Activated naive CD4-positive, alpha-beta T cell treated with anti-CD3 and anti-CD28 coated beads for 36 hours (primary cell): ENCODE data around the gene KIF26B. TPM values are rescaled to one million over a fixed set of nuclear protein-coding genes. Genes with fewer than 3 reads are reported as not detected.

Experiments
- CTCF ChIA-PET: fragments of 350-600 bp; sonication (Branson Sonifier 250); formaldehyde crosslinking; loops from one replicate; lab custom pipeline; 2021; ENCODE audit warnings: antibody characterized with exemption; lab: Charles Lee
- DNase-seq: peaks from one replicate; pipeline ENCODE4 v3.0.0-alpha.2; 2020
- H3K27ac Mint-ChIP-seq: one replicate; pipeline ENCODE4 v1.8.0; 2021; ENCODE audit warnings: mild to moderate bottlenecking, mixed read lengths
- H3K27me3 Mint-ChIP-seq: one replicate; pipeline ENCODE4 v1.8.0; 2021; ENCODE audit warnings: low read depth, mixed read lengths
- H3K36me3 Mint-ChIP-seq: one replicate; pipeline ENCODE4 v1.8.0; 2021; ENCODE audit warnings: low read depth, mixed read lengths
- H3K4me1 Mint-ChIP-seq: one replicate; pipeline ENCODE4 v1.8.0; 2021; ENCODE audit warnings: low read depth, mixed read lengths
- H3K4me3 Mint-ChIP-seq: one replicate; pipeline ENCODE4 v1.8.0; 2021; ENCODE audit warnings: mild to moderate bottlenecking, moderate library complexity, mixed read lengths
- H3K9me3 Mint-ChIP-seq: one replicate; pipeline ENCODE4 v1.8.0; 2021; ENCODE audit warnings: mixed read lengths
- intact Hi-C: fragments of 100-400 bp; cut with micrococcal nuclease; formaldehyde crosslinking; loops from one replicate; pipeline ENCODE4 v1.15.1; 2023
- total RNA-seq, 2 experiments: library from RNA; stranded (reverse); gene quantifications; one replicate each; pipeline ENCODE4 v1.2.3, GENCODE V29; 2021

KIF26B gene
- total RNA-seq, 2 experiments from 2014 or later, result 0.05 TPM; not detected in 1

DNA sequence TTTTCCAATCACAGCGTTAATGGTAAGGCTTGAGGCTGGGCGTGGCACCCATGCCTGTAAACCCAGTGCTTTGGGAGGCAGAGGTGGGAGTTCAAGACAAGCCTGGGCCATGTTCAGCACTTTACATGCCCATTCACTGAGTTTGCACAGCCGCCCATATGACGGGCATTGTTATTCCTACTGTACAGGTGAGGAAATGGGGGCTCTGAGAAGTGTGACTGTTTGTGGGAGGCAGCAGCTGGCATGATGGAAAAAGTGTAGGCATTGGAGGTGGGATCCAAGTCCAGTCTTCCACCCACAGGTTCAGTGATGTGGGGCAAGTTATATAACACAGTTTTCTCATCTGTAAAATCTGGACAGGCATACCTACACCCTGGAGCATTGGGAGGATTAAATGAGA is 445.9 kb downstream of the KIF26B start:
- Mint-ChIP-seq H3K27me3 (peaks cover 4% of the 10 kb centered on the region), H3K27ac (no peak overlapping the region), H3K4me1 (no peaks in the 10 kb centered on the region), H3K4me3 (no peak overlapping the region), H3K9me3 (no peaks in the 10 kb centered on the region), H3K36me3 (no peaks in the 10 kb centered on the region)
- CTCF ChIA-PET, result no interaction called here
- no peak for DNase-seq
- intact Hi-C loops, result no loop called here

GRCh38 chr1:245603311-245603865 is 448.6 kb downstream of the KIF26B start:
- no peaks in the 10 kb centered on the region for H3K9me3 Mint-ChIP-seq
- no peak for DNase-seq
- no peak overlapping the region for H3K27ac Mint-ChIP-seq
- intact Hi-C loops, result no loop called here
- CTCF ChIA-PET, result no interaction called here
- no peaks in the 10 kb centered on the region for H3K36me3 Mint-ChIP-seq
- no peaks in the 10 kb centered on the region for H3K4me1 Mint-ChIP-seq
- H3K4me3 Mint-ChIP-seq, result no peak overlapping the region
- H3K27me3 Mint-ChIP-seq, result peaks cover 4% of the 10 kb centered on the region

- H3K4me3 Mint-ChIP-seq, result no peak overlapping the region
- intact Hi-C loops, result no loop called here
- no peak overlapping the region for H3K27ac Mint-ChIP-seq
- H3K27me3 Mint-ChIP-seq, result peaks cover 4% of the 10 kb centered on the region
- H3K36me3 Mint-ChIP-seq, result no peaks in the 10 kb centered on the region
- H3K9me3 Mint-ChIP-seq, result no peaks in the 10 kb centered on the region
- CTCF ChIA-PET, result no interaction called here
- H3K4me1 Mint-ChIP-seq, result no peaks in the 10 kb centered on the region
- no peak for DNase-seq
Observed at GRCh38 chr1:245604979-245605378, 450.2 kb downstream of the KIF26B start.

GRCh38 chr1:245605480-245606156 is 450.8 kb downstream of the KIF26B start:
- peaks cover 4% of the 10 kb centered on the region for H3K27me3 Mint-ChIP-seq
- no peaks in the 10 kb centered on the region for H3K36me3 Mint-ChIP-seq
- no peak overlapping the region for H3K27ac Mint-ChIP-seq
- H3K9me3 Mint-ChIP-seq, result no peaks in the 10 kb centered on the region
- H3K4me1 Mint-ChIP-seq, result no peaks in the 10 kb centered on the region
- intact Hi-C loops, result no loop called here
- H3K4me3 Mint-ChIP-seq, result no peak overlapping the region
- CTCF ChIA-PET, result no interaction called here
- DNase-seq, result no peak

GRCh38 chr1:245606157-245606725 is 451.5 kb downstream of the KIF26B start:
- Mint-ChIP-seq H3K4me1 (no peaks in the 10 kb centered on the region), H3K27me3 (peaks cover 4% of the 10 kb centered on the region), H3K4me3 (no peak overlapping the region), H3K9me3 (no peaks in the 10 kb centered on the region), H3K36me3 (no peaks in the 10 kb centered on the region), H3K27ac (no peak overlapping the region)
- CTCF ChIA-PET, result no interaction called here
- intact Hi-C loops, result no loop called here
- DNase-seq, result no peak

- Mint-ChIP-seq H3K27ac (no peak overlapping the region), H3K4me1 (no peaks in the 10 kb centered on the region), H3K4me3 (no peak overlapping the region), H3K9me3 (no peaks in the 10 kb centered on the region), H3K27me3 (peaks cover 2% of the 10 kb centered on the region), H3K36me3 (no peaks in the 10 kb centered on the region)
- CTCF ChIA-PET, result no interaction called here
- intact Hi-C loops, result no loop called here
- DNase-seq, result no peak
Observed at GRCh38 chr1:245608271-245608670, 453.5 kb downstream of the KIF26B start.

DNA sequence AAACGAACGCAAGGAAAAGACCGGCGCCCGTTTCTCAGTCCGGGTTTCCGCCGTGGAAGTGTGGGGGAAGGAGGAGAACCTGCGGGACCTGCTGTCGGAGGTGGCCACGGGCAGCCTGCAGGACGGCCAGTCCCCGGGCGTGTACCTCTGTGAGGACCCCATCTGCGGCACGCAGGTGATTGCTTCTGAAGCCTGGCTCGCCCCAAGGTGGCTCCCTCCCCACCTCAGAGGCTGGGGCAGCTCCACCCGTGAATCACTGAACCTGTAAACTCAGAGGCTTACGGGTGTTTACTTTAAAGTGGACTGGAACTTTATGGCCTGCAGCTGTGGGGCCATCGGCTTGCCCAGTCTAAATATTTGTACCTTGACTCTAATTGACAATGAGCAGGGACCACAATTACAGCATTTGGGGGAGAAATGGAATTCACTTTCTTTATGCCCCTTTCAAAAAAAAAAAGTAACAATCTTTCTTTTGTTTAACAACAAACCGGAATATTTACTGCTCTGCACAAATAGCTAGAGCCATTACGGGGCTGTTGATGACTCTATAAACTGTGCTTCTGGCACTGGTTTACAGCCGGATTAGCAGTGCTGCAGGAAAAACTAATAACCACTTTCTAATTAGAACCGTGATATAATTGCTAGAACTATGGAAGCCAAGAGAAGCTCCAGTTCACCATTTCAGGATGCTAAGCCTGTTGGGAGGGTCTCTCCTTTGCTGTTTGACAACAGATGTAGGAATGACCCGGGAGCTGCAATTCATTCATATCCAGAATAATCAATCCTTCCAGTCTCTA is 454.8 kb downstream of the KIF26B start:
- Mint-ChIP-seq H3K27ac (no peak overlapping the region), H3K36me3 (no peaks in the 10 kb centered on the region), H3K27me3 (peaks cover 2% of the 10 kb centered on the region), H3K4me3 (no peak overlapping the region), H3K4me1 (no peaks in the 10 kb centered on the region), H3K9me3 (no peaks in the 10 kb centered on the region)
- CTCF ChIA-PET, result no interaction called here
- no peak for DNase-seq
- intact Hi-C loops, result no loop called here

GRCh38 chr1:245611251-245611650 is 456.5 kb downstream of the KIF26B start:
- Mint-ChIP-seq H3K9me3 (no peaks in the 10 kb centered on the region), H3K4me1 (no peaks in the 10 kb centered on the region), H3K27me3 (peaks cover 2% of the 10 kb centered on the region), H3K36me3 (no peaks in the 10 kb centered on the region), H3K27ac (no peak overlapping the region), H3K4me3 (no peak overlapping the region)
- CTCF ChIA-PET, result no interaction called here
- DNase-seq, result no peak
- intact Hi-C loops, result no loop called here

GRCh38 chr1:245614476-245614875 is 459.7 kb downstream of the KIF26B start:
- no peaks in the 10 kb centered on the region for H3K4me1 Mint-ChIP-seq
- H3K36me3 Mint-ChIP-seq, result no peaks in the 10 kb centered on the region
- DNase-seq, result no peak
- no peaks in the 10 kb centered on the region for H3K27me3 Mint-ChIP-seq
- no peaks in the 10 kb centered on the region for H3K9me3 Mint-ChIP-seq
- CTCF ChIA-PET, result no interaction called here
- no peak overlapping the region for H3K4me3 Mint-ChIP-seq
- no peak overlapping the region for H3K27ac Mint-ChIP-seq
- intact Hi-C loops, result no loop called here

DNA sequence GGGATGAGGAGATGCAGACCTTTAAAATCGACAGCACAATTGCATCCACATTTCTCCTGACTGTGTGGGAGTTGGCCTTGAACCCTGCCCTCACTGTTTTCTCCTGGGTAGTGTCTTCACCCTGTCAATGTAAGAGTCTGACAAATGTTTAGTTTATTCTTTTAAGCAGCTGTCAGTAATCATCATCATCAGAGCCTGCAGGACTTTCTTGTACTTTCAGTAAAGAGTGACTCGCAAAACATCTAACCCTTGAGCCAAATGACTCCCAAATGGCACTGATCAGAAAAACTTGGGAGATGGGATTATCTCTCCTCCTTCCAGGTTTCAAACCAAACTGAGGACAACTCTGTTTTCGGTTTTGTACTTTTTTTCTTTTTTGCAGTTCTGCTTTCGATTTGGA is 460.2 kb downstream of the KIF26B start:
- CTCF ChIA-PET, result no interaction called here
- Mint-ChIP-seq H3K27ac (no peak overlapping the region), H3K4me1 (no peaks in the 10 kb centered on the region), H3K36me3 (no peaks in the 10 kb centered on the region), H3K9me3 (no peaks in the 10 kb centered on the region), H3K4me3 (no peak overlapping the region), H3K27me3 (no peaks in the 10 kb centered on the region)
- intact Hi-C loops, result no loop called here
- no peak for DNase-seq

- H3K27me3 Mint-ChIP-seq, result peaks cover 6% of the 10 kb centered on the region
- CTCF ChIA-PET, result no interaction called here
- no peaks in the 10 kb centered on the region for H3K9me3 Mint-ChIP-seq
- no peak for DNase-seq
- H3K4me1 Mint-ChIP-seq, result no peaks in the 10 kb centered on the region
- H3K27ac Mint-ChIP-seq, result no peak overlapping the region
- intact Hi-C loops, result no loop called here
- H3K4me3 Mint-ChIP-seq, result no peak overlapping the region
- no peaks in the 10 kb centered on the region for H3K36me3 Mint-ChIP-seq
Observed at GRCh38 chr1:245621589-245621988, 466.8 kb downstream of the KIF26B start.

- Mint-ChIP-seq H3K4me3 (no peak overlapping the region), H3K9me3 (peaks cover 2% of the 10 kb centered on the region), H3K27me3 (peaks cover 6% of the 10 kb centered on the region), H3K4me1 (no peaks in the 10 kb centered on the region), H3K36me3 (peaks cover 1% of the 10 kb centered on the region), H3K27ac (no peak overlapping the region)
- intact Hi-C loops, result no loop called here
- CTCF ChIA-PET, result no interaction called here
- DNase-seq, result no peak
Observed at GRCh38 chr1:245622332-245623014, 467.7 kb downstream of the KIF26B start.
